HEK293 (cell line): ENCODE data around the gene CBX2.

Experiments used
- SP2 ChIP-seq: fragments of 450-650 bp; formaldehyde crosslinking; IDR thresholded peaks from 2 replicates; pipeline ENCODE4 v1.5.1; 2016; ENCODE audit warnings: missing biosample characterization, missing genetic modification characterization
- YY1 ChIP-seq: fragments of 450-650 bp; formaldehyde crosslinking; IDR thresholded peaks from 2 replicates; pipeline ENCODE4 v1.5.1; 2018; ENCODE audit warnings: missing biosample characterization, missing genetic modification characterization
- ZNF16 ChIP-seq: fragments of 450-650 bp; formaldehyde crosslinking; IDR thresholded peaks from 2 replicates; pipeline ENCODE4 v1.5.1; 2016; ENCODE audit warnings: low read depth, missing biosample characterization, missing genetic modification characterization
- ZNF37A ChIP-seq: fragments of 450-650 bp; IDR thresholded peaks from 2 replicates; pipeline ENCODE4 v1.5.1; 2018; ENCODE audit warnings: missing biosample characterization, missing genetic modification characterization
- ZNF423 ChIP-seq: fragments of 450-650 bp; formaldehyde crosslinking; IDR thresholded peaks from 2 replicates; pipeline ENCODE4 v1.5.1; 2016; ENCODE audit warnings: missing biosample characterization, missing genetic modification characterization
- ZNF433 ChIP-seq: fragments of 450-650 bp; formaldehyde crosslinking; IDR thresholded peaks from 2 replicates; pipeline ENCODE4 v1.5.1; 2016; ENCODE audit warnings: missing biosample characterization, missing genetic modification characterization, low read depth
- ZSCAN16 ChIP-seq: fragments of 450-650 bp; formaldehyde crosslinking; IDR thresholded peaks from 2 replicates; pipeline ENCODE4 v1.5.1; 2016; ENCODE audit warnings: missing biosample characterization, missing genetic modification characterization
- TF ChIP-seq, protein P1 (sequence below): fragments of 450-650 bp; formaldehyde crosslinking; IDR thresholded peaks from 2 replicates; pipeline ENCODE4 v1.5.1; 2016; ENCODE audit warnings: missing biosample characterization, missing genetic modification characterization
- TF ChIP-seq, protein P2 (sequence below): fragments of 450-650 bp; formaldehyde crosslinking; IDR thresholded peaks from 2 replicates; pipeline ENCODE4 v1.5.1; 2016; ENCODE audit warnings: missing biosample characterization, missing genetic modification characterization
- TF ChIP-seq, protein P3 (sequence below): fragments of 450-650 bp; formaldehyde crosslinking; IDR thresholded peaks from 2 replicates; pipeline ENCODE4 v1.5.1; 2016; ENCODE audit warnings: missing biosample characterization, missing genetic modification characterization

DNA sequence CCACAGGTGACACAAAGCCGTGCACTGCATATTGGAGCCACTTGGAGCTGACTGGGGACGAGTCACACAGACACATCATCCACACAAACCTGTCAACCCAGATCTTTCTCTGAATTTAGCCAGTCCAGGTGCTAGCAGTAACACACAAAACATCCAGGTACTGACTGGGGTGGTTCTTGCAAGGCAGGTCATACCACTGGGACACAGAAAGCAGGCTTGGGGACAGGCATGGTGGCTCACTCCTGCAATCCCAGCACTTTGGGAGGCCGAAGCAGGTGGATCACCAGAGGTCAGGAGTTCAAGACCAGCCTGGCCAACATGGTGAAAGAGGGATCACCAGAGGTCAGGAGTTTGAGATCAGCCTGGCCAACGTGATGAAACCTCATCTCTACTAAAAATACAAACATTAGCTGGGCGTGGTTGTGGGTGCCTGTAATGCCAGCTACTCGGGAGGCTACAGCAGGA, 32.3 kb upstream of the CBX2 start:
- TF ChIP-seq ZNF423 (tag by site-specific recombination) (no peak), YY1 (tag by site-specific recombination) (no peak), ZNF433 (tag by site-specific recombination) (no peak), SP2 (tag by site-specific recombination) (no peak), ZSCAN16 (tag by site-specific recombination) (no peak), ZNF16 (tag by site-specific recombination) (no peak), ZNF37A (no peak)
- TF ChIP-seq, protein P1, sequence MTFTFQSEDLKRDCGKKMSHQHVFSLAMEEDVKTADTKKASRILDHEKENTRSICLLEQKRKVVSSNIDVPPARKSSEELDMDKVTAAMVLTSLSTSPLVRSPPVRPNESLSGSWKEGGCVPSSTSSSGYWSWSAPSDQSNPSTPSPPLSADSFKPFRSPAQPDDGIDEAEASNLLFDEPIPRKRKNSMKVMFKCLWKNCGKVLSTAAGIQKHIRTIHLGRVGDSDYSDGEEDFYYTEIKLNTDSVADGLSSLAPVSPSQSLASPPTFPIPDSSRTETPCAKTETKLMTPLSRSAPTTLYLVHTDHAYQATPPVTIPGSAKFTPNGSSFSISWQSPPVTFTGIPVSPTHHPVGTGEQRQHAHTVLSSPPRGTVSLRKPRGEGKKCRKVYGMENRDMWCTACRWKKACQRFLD, result no peak
- TF ChIP-seq, protein P2, sequence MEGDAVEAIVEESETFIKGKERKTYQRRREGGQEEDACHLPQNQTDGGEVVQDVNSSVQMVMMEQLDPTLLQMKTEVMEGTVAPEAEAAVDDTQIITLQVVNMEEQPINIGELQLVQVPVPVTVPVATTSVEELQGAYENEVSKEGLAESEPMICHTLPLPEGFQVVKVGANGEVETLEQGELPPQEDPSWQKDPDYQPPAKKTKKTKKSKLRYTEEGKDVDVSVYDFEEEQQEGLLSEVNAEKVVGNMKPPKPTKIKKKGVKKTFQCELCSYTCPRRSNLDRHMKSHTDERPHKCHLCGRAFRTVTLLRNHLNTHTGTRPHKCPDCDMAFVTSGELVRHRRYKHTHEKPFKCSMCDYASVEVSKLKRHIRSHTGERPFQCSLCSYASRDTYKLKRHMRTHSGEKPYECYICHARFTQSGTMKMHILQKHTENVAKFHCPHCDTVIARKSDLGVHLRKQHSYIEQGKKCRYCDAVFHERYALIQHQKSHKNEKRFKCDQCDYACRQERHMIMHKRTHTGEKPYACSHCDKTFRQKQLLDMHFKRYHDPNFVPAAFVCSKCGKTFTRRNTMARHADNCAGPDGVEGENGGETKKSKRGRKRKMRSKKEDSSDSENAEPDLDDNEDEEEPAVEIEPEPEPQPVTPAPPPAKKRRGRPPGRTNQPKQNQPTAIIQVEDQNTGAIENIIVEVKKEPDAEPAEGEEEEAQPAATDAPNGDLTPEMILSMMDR, result no peak
- TF ChIP-seq, protein P3, sequence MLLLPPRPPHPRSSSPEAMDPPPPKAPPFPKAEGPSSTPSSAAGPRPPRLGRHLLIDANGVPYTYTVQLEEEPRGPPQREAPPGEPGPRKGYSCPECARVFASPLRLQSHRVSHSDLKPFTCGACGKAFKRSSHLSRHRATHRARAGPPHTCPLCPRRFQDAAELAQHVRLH (tag by site-specific recombination), result no peak
